IMR-90 (cell line): ENCODE results near the gene CARD10. TPM values are rescaled to one million over a fixed set of nuclear protein-coding genes. Genes with fewer than 3 reads are reported as not detected.

Source experiments
- ATAC-seq: fragments of 200-7000 bp; cut with Tn5 transposase; 2 replicates; pipeline ENCODE4 v1.9.1; 2020; ENCODE audit warnings: low read depth, mild to moderate bottlenecking, moderate library complexity
- BruUV-seq: library from RNA; stranded (reverse); fragments of 400-500 nt; replicated peaks from 2 replicates; lab custom pipeline; 2021; lab: Mats Ljungman, UMichigan
- CTCF ChIA-PET: fragments of 300-600 bp; formaldehyde crosslinking; extraction: SDS; loops from one replicate; lab custom pipeline; 2021; ENCODE audit warnings: antibody characterized with exemption; lab: Yijun Ruan, JAX
- POLR2A ChIA-PET: fragments of 300-600 bp; sonication (Branson Sonifier 250); formaldehyde crosslinking; loops from one replicate; lab custom pipeline; 2022; ENCODE audit warnings: antibody characterized with exemption; ENCODE audit not compliant: unreplicated experiment; lab: Charles Lee
- DNase-seq: peaks from one replicate; pipeline ENCODE4 v3.0.0; 2013
- H2AFZ ChIP-seq: replicated peaks from 2 replicates; pipeline ENCODE3; 2013; ENCODE audit warnings: low read length, mild to moderate bottlenecking; ENCODE audit not compliant: poor library complexity
- H2AK5ac ChIP-seq: 2 replicates; pipeline ENCODE4 v1.6.1; 2013; ENCODE audit warnings: low read depth, low read length, inconsistent platforms
- H2AK9ac ChIP-seq: replicated peaks from 2 replicates; pipeline ENCODE3; 2013; ENCODE audit warnings: mild to moderate bottlenecking, low read depth, low read length, moderate library complexity; ENCODE audit not compliant: poor library complexity
- H2BK120ac ChIP-seq: 2 replicates; pipeline ENCODE4 v1.6.1; 2013; ENCODE audit warnings: low read depth, low read length, inconsistent platforms
- H2BK15ac ChIP-seq: 3 replicates; pipeline ENCODE4 v1.6.1; 2013; ENCODE audit warnings: low read depth, low read length, inconsistent platforms
- H2BK20ac ChIP-seq: 2 replicates; pipeline ENCODE4 v1.6.1; 2013; ENCODE audit warnings: low read depth, mild to moderate bottlenecking, inconsistent platforms, low read length, moderate library complexity
- H2BK5ac ChIP-seq: 2 replicates; pipeline ENCODE4 v1.6.1; 2013; ENCODE audit warnings: mild to moderate bottlenecking, low read depth, low read length, inconsistent platforms; ENCODE audit not compliant: poor library complexity, severe bottlenecking
- H3K14ac ChIP-seq: replicated peaks from 2 replicates; pipeline ENCODE4 v1.6.1; 2013; ENCODE audit warnings: low read depth, low read length, inconsistent platforms
- H3K18ac ChIP-seq: 2 replicates; pipeline ENCODE4 v1.6.1; 2013; ENCODE audit warnings: low read depth, low read length, control low read depth
- H3K23ac ChIP-seq: 2 replicates; pipeline ENCODE4 v1.6.1; 2013; ENCODE audit warnings: low read depth, low read length, inconsistent platforms
- H3K27ac ChIP-seq: 2 replicates; pipeline ENCODE4 v1.5.1; 2013; ENCODE audit warnings: mild to moderate bottlenecking, control low read depth, low read length; ENCODE audit not compliant: insufficient read depth
- H3K27me3 ChIP-seq: 2 replicates; pipeline ENCODE4 v1.6.1; 2013; ENCODE audit warnings: low read length; ENCODE audit not compliant: control insufficient read depth, insufficient read depth
- H3K36me3 ChIP-seq: 2 replicates; pipeline ENCODE4 v1.6.1; 2013; ENCODE audit warnings: low read length, mixed read lengths; ENCODE audit not compliant: control insufficient read depth, insufficient read depth
- H3K4ac ChIP-seq: 2 replicates; pipeline ENCODE4 v1.6.1; 2013; ENCODE audit warnings: low read depth, low read length, inconsistent platforms
- H3K4me1 ChIP-seq: 2 replicates; pipeline ENCODE4 v1.6.1; 2013; ENCODE audit warnings: low read length, mixed read lengths; ENCODE audit not compliant: control insufficient read depth, insufficient read depth
- H3K4me2 ChIP-seq: 2 replicates; pipeline ENCODE4 v1.6.1; 2013; ENCODE audit warnings: low read depth, mild to moderate bottlenecking, control low read depth, low read length, moderate library complexity
- H3K4me3 ChIP-seq: 2 replicates; pipeline ENCODE4 v1.5.1; 2013; ENCODE audit warnings: low read depth, mild to moderate bottlenecking, control low read depth, low read length, moderate library complexity; ENCODE audit not compliant: insufficient read depth
- H3K56ac ChIP-seq: 2 replicates; pipeline ENCODE4 v1.6.1; 2013; ENCODE audit warnings: low read length, inconsistent platforms; ENCODE audit not compliant: insufficient read depth; ENCODE audit errors: extremely low read depth
- H3K79me1 ChIP-seq, 2 experiments: 2 replicates each; pipeline ENCODE4 v1.6.1; 2013; ENCODE audit warnings: low read length in 2 of 2, inconsistent platforms in 1 of 2, low read depth in 1 of 2
- H3K9ac ChIP-seq: 2 replicates; pipeline ENCODE4 v1.6.1; 2013; ENCODE audit warnings: low read depth, low read length, control low read depth
- H3K9me1 ChIP-seq: 2 replicates; pipeline ENCODE4 v1.6.1; 2013; ENCODE audit warnings: low read length, inconsistent platforms; ENCODE audit not compliant: insufficient read depth
- H3K9me3 ChIP-seq: 2 replicates; pipeline ENCODE4 v1.6.1; 2013; ENCODE audit warnings: low read length; ENCODE audit not compliant: control insufficient read depth, insufficient read depth
- H4K20me1 ChIP-seq: 2 replicates; pipeline ENCODE4 v1.6.1; 2013; ENCODE audit warnings: low read length, inconsistent platforms; ENCODE audit not compliant: insufficient read depth
- H4K5ac ChIP-seq: 2 replicates; pipeline ENCODE4 v1.6.1; 2013; ENCODE audit warnings: mild to moderate bottlenecking, low read depth, low read length, control low read depth
- H4K8ac ChIP-seq, 2 experiments: 2 replicates each; pipeline ENCODE4 v1.6.1; 2013; ENCODE audit warnings: low read depth in 2 of 2, low read length in 2 of 2, control low read depth in 1 of 2, inconsistent platforms in 1 of 2
- H4K91ac ChIP-seq: 2 replicates; pipeline ENCODE4 v1.6.1; 2013; ENCODE audit warnings: low read depth, low read length, inconsistent platforms; ENCODE audit not compliant: insufficient read depth
- CEBPB ChIP-seq: IDR thresholded peaks from 2 replicates; pipeline ENCODE4 v1.6.1; 2012; ENCODE audit warnings: low read depth, low read length, improper control_type of control experiment
- FOS ChIP-seq: fragments of 150-350 bp; IDR thresholded peaks from 2 replicates; pipeline ENCODE4 v1.6.1; 2016; ENCODE audit warnings: low read depth, low read length
- MAFK ChIP-seq: IDR thresholded peaks from 2 replicates; pipeline ENCODE4 v1.6.1; 2012; ENCODE audit warnings: low read depth, low read length, improper control_type of control experiment
- MAZ ChIP-seq: IDR thresholded peaks from 2 replicates; pipeline ENCODE4 v1.6.1; 2012; ENCODE audit warnings: low read depth, mild to moderate bottlenecking, low read length, improper control_type of control experiment, moderate library complexity, borderline replicate concordance
- MXI1 ChIP-seq: IDR thresholded peaks from 2 replicates; pipeline ENCODE4 v1.6.1; 2012; ENCODE audit warnings: low read depth, mild to moderate bottlenecking, low read length, moderate library complexity, borderline replicate concordance
- NFE2L2 ChIP-seq: fragments of 150-350 bp; IDR thresholded peaks from 2 replicates; pipeline ENCODE4 v1.6.1; 2016; ENCODE audit warnings: low read depth, mild to moderate bottlenecking, low read length
- POLR2A ChIP-seq: IDR thresholded peaks from 2 replicates; pipeline ENCODE4 v1.6.1; 2012; ENCODE audit warnings: mild to moderate bottlenecking, low read depth, low read length
- RFX5 ChIP-seq: IDR thresholded peaks from 2 replicates; pipeline ENCODE4 v1.8.0; 2012; ENCODE audit warnings: low read depth, mild to moderate bottlenecking, low read length, moderate library complexity
- WGBS, 2 experiments: methylation state at CpG; one replicate each; pipeline versions ENCODE4 v1.1.5 to v1.1.7; 2013; ENCODE audit warnings: missing lambda C conversion rate in 2 of 2; ENCODE audit not compliant: insufficient read length in 1 of 2; ENCODE audit errors: extremely low coverage in 2 of 2; 5-methylcytosine and 5-hydroxymethylcytosine counted together
- dilution Hi-C: fragments of 300-500 bp; cut with HindIII; formaldehyde crosslinking; loops from one replicate; pipeline ENCODE4 v1.14.3; 2018; ENCODE audit warnings: low sequenced_read_pairs; ENCODE audit not compliant: unreplicated experiment
- in situ Hi-C: fragments of 300-500 bp; cut with MboI; formaldehyde crosslinking; loops from 3 replicates; pipeline ENCODE4 v1.14.3; 2019; ENCODE audit warnings: low sequenced_read_pairs, inconsistent platforms, mixed read lengths
- intact Hi-C: fragments of 100-400 bp; cut with micrococcal nuclease; formaldehyde crosslinking; loops from 2 replicates; pipeline ENCODE4 v1.10.0; 2022
- polyA plus RNA-seq, 3 experiments: library from polyadenylated mRNA; depleted of rRNA; stranded (reverse); fragments of >200 nt; gene quantifications; 2 replicates each; pipeline ENCODE4 v1.2.3, GENCODE V29; 2012; ENCODE audit warnings: low replicate concordance in 1 of 3
- total RNA-seq: library from RNA; depleted of rRNA; stranded (reverse); fragments of >200 nt; gene quantifications from 2 replicates; pipeline ENCODE4 v1.2.3, GENCODE V29; 2012

The CARD10 gene
- total and polyA plus RNA-seq, 2 of the 4 experiments (the other 2 are of a cell fraction) = 6.1 to 18.4 TPM

DNA sequence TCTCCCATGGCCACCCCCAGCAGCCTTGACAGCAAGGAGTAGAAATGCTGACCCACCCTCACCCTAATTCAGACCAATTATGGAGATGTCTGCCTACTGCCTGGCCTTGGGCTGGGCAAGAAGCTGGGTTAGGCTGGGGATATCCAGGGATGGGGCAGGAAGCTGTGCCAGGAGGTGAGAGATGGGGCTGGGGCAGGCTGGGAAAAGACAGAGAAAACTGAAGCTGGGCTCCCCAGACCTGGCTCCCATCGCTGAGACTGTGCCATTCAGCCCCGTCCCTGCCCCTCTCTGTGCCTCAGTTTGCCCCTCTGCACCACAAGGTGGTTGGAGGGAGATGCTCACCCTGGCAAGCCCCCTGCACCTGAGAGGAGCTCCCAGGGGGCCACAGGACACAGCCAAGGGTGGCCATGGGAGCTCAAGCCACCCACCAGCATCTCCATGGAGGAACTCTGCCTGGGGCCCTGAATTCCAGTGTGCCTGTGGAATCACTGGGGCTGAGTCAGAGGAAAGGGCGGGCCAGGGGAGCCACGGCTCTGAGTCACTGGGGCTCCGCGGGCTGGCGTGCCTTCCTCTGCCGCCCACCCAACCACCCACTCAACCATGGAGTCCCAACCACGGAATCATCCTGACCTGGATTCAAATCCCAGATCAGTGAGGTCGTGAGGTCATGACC lies 6.0 kb upstream of the CARD10 start:
- H3K56ac ChIP-seq = peak overlapping the region; percentile 80
- peak overlapping the region; percentile 98 for H3K23ac ChIP-seq
- H3K14ac ChIP-seq = peak overlapping the region; percentile 96
- peak overlapping the region; percentile 100 for H2BK120ac ChIP-seq
- DNase-seq (peak; percentile 84), ATAC-seq (peak; percentile 96)
- H3K36me3 ChIP-seq = no peaks in the 10 kb centered on the region
- ChIA-PET CTCF (no interaction called here), POLR2A (no interaction called here)
- H4K5ac ChIP-seq = peak overlapping the region; percentile 85
- in situ Hi-C loops (no loop called here), intact Hi-C loops (no loop called here), dilution Hi-C loops (no loop called here)
- peak overlapping the region; percentile 99 for H2BK15ac ChIP-seq
- peak overlapping the region; percentile 92 for H2AFZ ChIP-seq
- peak overlapping the region; percentile 93 for H3K27ac ChIP-seq
- H2AK5ac ChIP-seq = peak overlapping the region; percentile 99
- no peaks in the 10 kb centered on the region for H3K9me3 ChIP-seq
- peak overlapping the region; percentile 99 for H3K4ac ChIP-seq
- TF ChIP-seq CEBPB (no peak), NFE2L2 (no peak), RFX5 (no peak), FOS (peak; percentile 96), MXI1 (no peak), POLR2A (no peak), MAZ (0 out of 2 replicates have a peak, but pooled peaks have one; percentile 39), MAFK (no peak)
- no peak overlapping the region for H3K4me3 ChIP-seq
- peak overlapping the region; percentile 100 for H4K91ac ChIP-seq
- WGBS, 2 experiments = no CpG with 5 or more reads among the region's 10 CpGs
- H3K4me2 ChIP-seq = peak overlapping the region; percentile 57
- peaks cover 15% of the 10 kb centered on the region for H3K4me1 ChIP-seq
- peak overlapping the region; percentile 99 for H2BK20ac ChIP-seq
- peak overlapping the region; percentile 97 to 98 for H4K8ac ChIP-seq
- H2BK5ac ChIP-seq = peak overlapping the region; percentile 99
- no peaks in the 10 kb centered on the region for H4K20me1 ChIP-seq
- H3K27me3 ChIP-seq = no peaks in the 10 kb centered on the region
- H2AK9ac ChIP-seq = peak overlapping the region; percentile 99
- peaks cover 0 to 9% of the 10 kb centered on the region in 2 experiments; a peak in 1 of 4 replicates for H3K79me1 ChIP-seq
- no peak overlapping the region for H3K9ac ChIP-seq
- BruUV-seq = no TSS peak
- H3K9me1 ChIP-seq = peaks cover 22% of the 10 kb centered on the region
- peak overlapping the region; percentile 81 for H3K18ac ChIP-seq
